Tibial nerve (tissue), 3 donors: ENCODE results near the gene ILDR1.

Experiments
- CTCF ChIP-seq, 5 experiments: fragments of 200-600 bp in 3 of 5; fragments of 450-650 bp in 2 of 5; sonication (generic) in 3 of 5; IDR thresholded peaks; one replicate each; pipeline ENCODE4 v1.5.1; 2016 to 2019; ENCODE audit warnings: antibody characterized with exemption in 5 of 5, mild to moderate bottlenecking in 3 of 5, moderate library complexity in 2 of 5
- POLR2A ChIP-seq, 2 donors: fragments of 450-650 bp; IDR thresholded peaks; one replicate each; pipeline ENCODE4 v1.6.1; 2017; ENCODE audit warnings: antibody characterized with exemption in 2 of 2, mild to moderate bottlenecking in 2 of 2, moderate library complexity in 2 of 2

GRCh38 chr3:121988146-121988545 lies 33.9 kb downstream of the ILDR1 start:
- TF ChIP-seq CTCF (IDR thresholded peaks at IDR 0.05) (no peak), POLR2A (IDR thresholded peaks at IDR 0.05) (no peak)
